K562 (cell line): Measurements from ENCODE around the gene E2F2. TPM values are rescaled to one million over a fixed set of nuclear protein-coding genes. Genes with fewer than 3 reads are reported as not detected.

Experiments used
- AFF4 ChIP-seq: sonication (generic); formaldehyde crosslinking; IDR thresholded peaks from 2 replicates; pipeline ENCODE4 v1.8.0; 2023; ENCODE audit warnings: mild to moderate bottlenecking, missing genetic modification reagents
- ATF2 ChIP-seq: sonication (generic); formaldehyde crosslinking; IDR thresholded peaks from 2 replicates; pipeline ENCODE4 v1.8.1; 2022; ENCODE audit warnings: missing genetic modification reagents
- CEBPG ChIP-seq, 3 experiments: fragments of 200-800 bp in 1 of 3; sonication (Bioruptor generic) in 1 of 3; sonication (generic) in 1 of 3; formaldehyde crosslinking in 1 of 3; IDR thresholded peaks in 2 of 3; conservative IDR thresholded peaks in 1 of 3; 2 replicates each; pipeline versions ENCODE4 v1.6.1 to v1.8.0; 2016 to 2022; ENCODE audit warnings: missing compliant biosample characterization in 2 of 3, missing genetic modification characterization in 2 of 3, mild to moderate bottlenecking in 1 of 3, missing genetic modification reagents in 1 of 3
- E2F3 ChIP-seq: fragments of 250-450 bp; sonication (Bioruptor Pico); IDR thresholded peaks from 2 replicates; pipeline ENCODE4 v1.4.0; 2020; ENCODE audit warnings: mild to moderate bottlenecking
- ELK1 ChIP-seq: sonication (generic); formaldehyde crosslinking; IDR thresholded peaks from 2 replicates; pipeline ENCODE4 v1.8.1; 2022; ENCODE audit warnings: missing genetic modification reagents
- HMG20B ChIP-seq: fragments of 250-450 bp; sonication (Bioruptor Pico); IDR thresholded peaks from 2 replicates; pipeline ENCODE4 v1.5.0; 2021; ENCODE audit warnings: mild to moderate bottlenecking
- MCM2 ChIP-seq: fragments of 450-650 bp; IDR thresholded peaks from 2 replicates; pipeline ENCODE4 v1.6.1; 2017; ENCODE audit warnings: low read depth, mild to moderate bottlenecking
- POLR2A ChIP-seq: fragments of 450-650 bp; conservative IDR thresholded peaks from 2 replicates; pipeline ENCODE4 v1.6.1; 2016
- ZBTB2 ChIP-seq: fragments of 450-650 bp; IDR thresholded peaks from 2 replicates; pipeline ENCODE4 v1.6.1; 2016; ENCODE audit warnings: antibody characterized with exemption
- ZFP36 ChIP-seq: fragments of 150-350 bp; IDR thresholded peaks from 2 replicates; pipeline ENCODE4 v1.6.1; 2018; ENCODE audit warnings: low read length, low read depth; ENCODE audit not compliant: partially characterized antibody
- polyA plus RNA-seq, 8 experiments: library from polyadenylated mRNA; depleted of rRNA in 4 of 8; stranded (reverse) in 5 of 8; unstranded in 3 of 8; fragments of >200 nt; fragmentation: Nextera tagmentation in 2 of 8; fragmentation: Illumina TruSeq in 1 of 8; extraction: Ambion mirVana in 2 of 8; extraction: Trizol in 1 of 8; gene quantifications; 2 replicates each; pipeline versions ENCODE4 v1.2.1 to v1.2.3, GENCODE V29; 2011 to 2014; ENCODE audit warnings: inconsistent platforms in 1 of 8, missing spikeins in 1 of 8
- total RNA-seq, 7 experiments: library from RNA; depleted of rRNA in 6 of 7; stranded (reverse); fragments of >200 nt in 6 of 7; fragmentation: Illumina TruSeq in 2 of 7; extraction: Trizol in 2 of 7; gene quantifications; 2 replicates each; pipeline versions ENCODE4 v1.2.1 to v1.2.3, GENCODE V29; 2011 to 2021; ENCODE audit warnings: low replicate concordance in 1 of 7
- TF ChIP-seq, protein P1 (sequence below): fragments of 250-450 bp; sonication (Bioruptor Pico); IDR thresholded peaks from 2 replicates; pipeline ENCODE4 v1.4.0; 2020
- TF ChIP-seq, protein P2 (sequence below), 2 experiments: fragments of 450-650 bp in 1 of 2; IDR thresholded peaks; 2 replicates each; pipeline ENCODE4 v1.6.1; 2011 to 2017; ENCODE audit warnings: low read depth in 2 of 2, antibody characterized with exemption in 1 of 2, borderline replicate concordance in 1 of 2, low read length in 1 of 2, mild to moderate bottlenecking in 1 of 2, mixed read lengths in 1 of 2; ENCODE audit not compliant: control insufficient read depth in 1 of 2

E2F2 gene
- total and polyA plus RNA-seq, 9 of the 15 experiments (the other 6 are each of a cell fraction or from before 2014, with no cell fraction given), result 3.1 to 25.3 (median 11.4) TPM

DNA sequence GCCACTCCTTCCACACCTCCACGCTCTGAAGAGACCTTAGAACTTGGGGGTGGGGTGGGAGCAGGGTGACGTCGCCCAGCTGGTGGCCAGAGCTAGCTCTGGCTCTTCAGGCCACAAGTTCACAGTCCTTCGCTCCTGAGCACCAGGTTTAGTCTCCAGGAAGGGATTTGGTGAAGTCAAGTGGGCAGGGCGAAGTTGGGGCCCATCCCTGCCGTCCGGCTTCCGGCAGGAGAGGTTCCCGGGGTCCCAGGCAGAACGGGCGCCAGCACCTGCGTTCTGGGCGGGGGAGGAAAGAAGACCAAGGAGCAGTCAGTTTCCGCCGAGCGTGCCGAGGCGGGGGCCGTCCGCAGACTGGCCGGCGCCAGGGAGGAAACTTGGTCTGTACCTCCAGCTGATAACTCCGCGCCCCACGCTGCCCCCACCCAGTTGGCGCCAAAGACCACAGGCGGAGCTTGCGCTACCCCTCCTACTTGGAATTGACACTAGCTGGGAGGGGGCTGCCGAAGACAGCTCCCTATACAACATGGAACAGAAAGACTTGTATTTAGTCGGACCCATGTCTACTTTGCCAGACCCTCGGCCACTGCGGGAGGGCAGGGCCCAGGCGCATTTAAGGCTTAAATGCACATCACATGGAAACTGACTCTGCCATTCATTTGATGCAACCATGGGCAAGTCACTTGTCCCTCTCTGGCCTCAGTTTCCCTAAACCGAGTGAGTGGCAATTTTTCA lies 27.3 kb upstream of the E2F2 start (continued):
- TF ChIP-seq AFF4 (CRISPR knock-in tag) (no peak; the same call in 1 of the 2 replicates), ZFP36 (peak; percentile 3), ATF2 (CRISPR knock-in tag) (no peak), HMG20B (CRISPR knock-in tag) (no peak), POLR2A (peak; percentile 73), E2F3 (peak; percentile 94), ZBTB2 (peak; percentile 59), MCM2 (no peak), ELK1 (CRISPR knock-in tag) (no peak), CEBPG (CRISPR knock-in tag; IDR thresholded peaks at IDR 0.05) (peak; percentile 61), CEBPG (tag; conservative IDR thresholded peaks at IDR 0.05 in 1 of 2, IDR thresholded peaks at IDR 0.05 in 1 of 2) (no peak)
- TF ChIP-seq, protein P1, sequence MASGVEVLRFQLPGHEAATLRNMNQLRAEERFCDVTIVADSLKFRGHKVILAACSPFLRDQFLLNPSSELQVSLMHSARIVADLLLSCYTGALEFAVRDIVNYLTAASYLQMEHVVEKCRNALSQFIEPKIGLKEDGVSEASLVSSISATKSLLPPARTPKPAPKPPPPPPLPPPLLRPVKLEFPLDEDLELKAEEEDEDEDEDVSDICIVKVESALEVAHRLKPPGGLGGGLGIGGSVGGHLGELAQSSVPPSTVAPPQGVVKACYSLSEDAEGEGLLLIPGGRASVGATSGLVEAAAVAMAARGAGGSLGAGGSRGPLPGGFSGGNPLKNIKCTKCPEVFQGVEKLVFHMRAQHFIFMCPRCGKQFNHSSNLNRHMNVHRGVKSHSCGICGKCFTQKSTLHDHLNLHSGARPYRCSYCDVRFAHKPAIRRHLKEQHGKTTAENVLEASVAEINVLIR, result no peak
- TF ChIP-seq, protein P2, sequence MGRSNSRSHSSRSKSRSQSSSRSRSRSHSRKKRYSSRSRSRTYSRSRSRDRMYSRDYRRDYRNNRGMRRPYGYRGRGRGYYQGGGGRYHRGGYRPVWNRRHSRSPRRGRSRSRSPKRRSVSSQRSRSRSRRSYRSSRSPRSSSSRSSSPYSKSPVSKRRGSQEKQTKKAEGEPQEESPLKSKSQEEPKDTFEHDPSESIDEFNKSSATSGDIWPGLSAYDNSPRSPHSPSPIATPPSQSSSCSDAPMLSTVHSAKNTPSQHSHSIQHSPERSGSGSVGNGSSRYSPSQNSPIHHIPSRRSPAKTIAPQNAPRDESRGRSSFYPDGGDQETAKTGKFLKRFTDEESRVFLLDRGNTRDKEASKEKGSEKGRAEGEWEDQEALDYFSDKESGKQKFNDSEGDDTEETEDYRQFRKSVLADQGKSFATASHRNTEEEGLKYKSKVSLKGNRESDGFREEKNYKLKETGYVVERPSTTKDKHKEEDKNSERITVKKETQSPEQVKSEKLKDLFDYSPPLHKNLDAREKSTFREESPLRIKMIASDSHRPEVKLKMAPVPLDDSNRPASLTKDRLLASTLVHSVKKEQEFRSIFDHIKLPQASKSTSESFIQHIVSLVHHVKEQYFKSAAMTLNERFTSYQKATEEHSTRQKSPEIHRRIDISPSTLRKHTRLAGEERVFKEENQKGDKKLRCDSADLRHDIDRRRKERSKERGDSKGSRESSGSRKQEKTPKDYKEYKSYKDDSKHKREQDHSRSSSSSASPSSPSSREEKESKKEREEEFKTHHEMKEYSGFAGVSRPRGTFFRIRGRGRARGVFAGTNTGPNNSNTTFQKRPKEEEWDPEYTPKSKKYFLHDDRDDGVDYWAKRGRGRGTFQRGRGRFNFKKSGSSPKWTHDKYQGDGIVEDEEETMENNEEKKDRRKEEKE (IDR thresholded peaks at IDR 0.05; ENCODE audit: borderline replicate concordance in 1 of 2, control insufficient read depth in 1 of 2, low read depth in 2 of 2, low read length in 1 of 2), result no peak
